HG02973 (cell line): ENCODE data around the gene ATXN1.
A peak's percentile ranks its signal among the peaks of the same experiment; 100 is the strongest.
"Not testable (repeated sequence)": the region's sequence is repeated elsewhere in the genome, so short reads cannot be mapped to it uniquely, and the experiment has no call there.

Experiments
- ATAC-seq: cut with Tn5 transposase; IDR thresholded peaks from one replicate; pipeline ENCODE4 v1.9.1; 2021; ENCODE audit warnings: moderate library complexity; ENCODE audit not compliant: unreplicated experiment

Gene ATXN1

DNA sequence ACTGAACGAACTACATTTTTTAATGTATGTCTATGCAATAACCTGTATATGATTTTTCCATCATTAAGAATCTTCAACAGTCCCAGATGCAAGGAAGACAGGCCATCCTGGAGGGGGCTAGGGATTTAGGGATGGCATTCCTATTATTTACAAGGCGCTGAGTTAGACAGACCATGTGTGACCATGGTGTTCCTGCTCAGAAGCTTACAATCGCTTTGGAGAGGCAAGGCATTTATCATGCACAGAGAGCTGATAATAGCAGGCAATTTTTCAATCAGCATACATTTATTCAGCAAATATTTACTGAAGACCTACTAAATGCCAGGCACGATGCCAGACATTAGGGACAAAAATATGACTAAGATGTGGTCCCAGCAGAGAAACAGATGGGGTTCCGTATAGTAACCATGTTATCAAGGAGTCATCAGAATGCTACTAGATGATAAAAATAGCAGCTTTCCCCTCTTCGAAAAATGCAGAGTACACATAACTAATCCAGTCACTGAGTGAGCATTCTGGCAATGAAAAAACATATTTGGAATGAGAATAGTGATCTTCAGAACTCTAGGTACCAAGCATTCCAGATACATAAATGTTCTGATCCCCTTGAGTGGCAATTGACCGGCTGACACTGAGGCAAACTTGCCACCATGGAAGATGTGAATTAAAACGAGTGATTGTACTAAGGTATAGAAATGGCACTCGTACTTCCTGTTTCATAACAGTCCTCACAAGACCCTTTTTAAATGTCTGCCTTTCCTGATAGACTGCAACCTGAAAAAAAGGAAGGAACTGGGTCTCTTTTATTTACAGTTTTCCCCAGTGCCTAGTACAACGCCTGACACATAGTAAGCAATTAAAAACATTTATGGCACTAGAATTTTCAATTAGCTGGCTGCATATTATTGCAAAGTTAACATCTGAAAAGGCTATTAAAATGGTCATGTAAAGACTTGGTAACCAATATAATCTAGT, 135.7 kb downstream of the ATXN1 start:
- ATAC-seq = no peak

DNA sequence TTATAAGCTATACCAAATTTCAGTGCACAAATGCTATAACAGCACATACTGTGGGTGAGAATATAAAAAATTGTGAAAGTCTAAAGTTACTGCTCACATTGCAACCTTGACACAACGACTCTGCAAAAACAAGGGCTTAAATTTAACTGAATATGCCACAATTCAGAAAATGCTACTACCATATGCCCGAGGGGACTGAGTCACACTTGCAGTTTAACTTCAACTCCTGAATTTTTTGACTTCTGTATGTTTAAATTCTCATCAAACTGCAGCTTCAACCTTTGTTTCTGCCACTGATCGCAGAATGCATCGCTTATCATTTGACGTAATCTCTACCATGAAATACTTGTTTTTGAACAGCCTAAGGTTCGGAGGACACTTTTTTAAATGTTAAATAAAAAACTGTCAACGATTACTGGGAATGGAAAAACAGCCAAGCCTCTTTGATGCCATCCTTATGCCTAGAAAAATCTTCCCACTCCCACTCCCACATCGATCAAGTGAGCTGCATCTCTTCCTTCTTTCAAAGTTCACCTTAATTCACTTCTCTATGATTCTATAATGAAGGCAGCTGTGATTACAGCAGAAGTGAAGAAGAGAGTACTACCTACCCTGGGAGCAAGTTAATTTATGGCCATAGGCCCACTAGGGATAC, 136.5 kb downstream of the ATXN1 start:
- ATAC-seq = no peak

DNA sequence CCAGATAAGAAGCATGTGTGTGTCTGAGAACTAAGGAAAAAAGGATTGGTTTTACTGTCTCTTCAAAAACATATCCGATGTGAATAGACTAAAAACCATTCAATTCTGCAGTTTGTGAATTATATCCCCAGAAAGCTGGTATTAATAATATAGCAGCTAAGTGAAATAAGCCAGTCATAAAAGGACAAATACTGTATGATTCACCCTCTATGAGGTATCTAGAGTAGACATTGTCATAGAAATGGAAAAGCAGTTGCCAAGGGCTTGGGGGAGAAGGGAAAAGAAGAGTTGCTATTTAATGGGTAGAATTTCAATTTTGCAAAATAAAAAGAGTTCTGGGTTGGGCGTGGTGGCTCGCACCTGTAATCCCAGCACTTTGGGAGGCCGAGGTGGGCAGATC, 137.5 kb downstream of the ATXN1 start:
- no peak for ATAC-seq

DNA sequence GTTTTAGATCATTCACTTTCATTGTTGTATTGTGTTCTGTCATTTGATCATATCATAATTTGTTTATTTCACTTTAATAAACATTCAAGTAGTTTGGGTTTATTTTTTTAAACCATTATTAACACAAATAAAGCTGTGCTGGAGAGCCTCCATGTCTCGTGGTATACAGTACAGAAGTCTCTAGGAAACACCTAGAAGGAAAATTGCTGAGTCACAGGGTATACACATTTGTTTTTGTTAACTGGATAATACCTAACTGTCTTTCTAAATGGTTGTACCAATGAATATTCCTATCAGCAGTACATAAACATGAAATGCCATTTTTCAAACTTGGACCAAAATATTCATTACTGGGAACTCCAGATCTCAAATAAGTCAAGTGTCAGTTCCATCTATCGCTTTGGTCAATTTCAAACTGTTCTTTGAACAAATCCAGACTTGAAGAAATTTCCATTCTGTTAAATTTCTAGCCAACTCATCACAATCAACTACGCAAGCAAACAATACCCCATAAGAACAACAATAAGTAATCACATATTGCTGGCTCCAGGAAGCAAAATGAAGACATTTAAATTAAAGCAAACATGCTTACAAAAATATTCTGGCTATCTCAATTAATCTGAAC, 138.1 kb downstream of the ATXN1 start:
- no peak for ATAC-seq

DNA sequence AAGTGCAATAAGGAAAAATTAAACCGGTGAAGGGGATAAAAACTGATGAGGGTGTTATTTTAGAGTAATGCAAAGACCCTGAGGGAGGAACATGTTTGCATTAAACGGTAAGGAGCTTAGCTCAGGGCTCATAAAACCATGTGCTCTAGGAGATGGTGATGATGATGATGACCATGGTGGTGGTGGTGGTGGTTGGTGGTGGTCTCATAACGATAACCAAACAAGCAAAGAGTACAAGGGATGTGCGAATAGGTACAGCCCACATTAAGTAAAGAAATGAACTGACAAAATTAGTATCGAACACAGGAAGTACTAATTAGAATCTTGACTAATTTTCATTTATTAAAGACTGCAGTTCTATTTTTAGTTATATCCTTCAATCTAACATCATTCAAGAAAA, 139.1 kb downstream of the ATXN1 start:
- no peak for ATAC-seq

DNA sequence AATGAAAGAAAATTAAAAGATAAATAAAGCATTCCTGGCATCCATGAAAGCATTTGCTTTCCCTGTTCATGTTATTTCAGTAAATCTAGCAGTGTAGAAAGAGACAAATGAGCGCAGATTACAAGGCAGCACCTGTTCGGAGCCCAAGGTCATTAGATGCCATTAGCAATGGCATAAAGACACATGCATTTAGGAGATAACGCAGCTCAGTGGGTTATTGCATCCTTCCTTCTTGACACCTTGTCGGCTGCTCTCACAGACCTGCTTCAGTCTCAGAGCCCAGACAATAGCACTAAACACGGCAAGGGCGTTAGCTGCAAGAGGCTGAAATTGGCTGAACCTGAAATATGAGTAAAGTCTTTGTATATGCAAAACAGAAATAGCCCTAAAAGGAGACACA, 140.3 kb downstream of the ATXN1 start:
- ATAC-seq = no peak

DNA sequence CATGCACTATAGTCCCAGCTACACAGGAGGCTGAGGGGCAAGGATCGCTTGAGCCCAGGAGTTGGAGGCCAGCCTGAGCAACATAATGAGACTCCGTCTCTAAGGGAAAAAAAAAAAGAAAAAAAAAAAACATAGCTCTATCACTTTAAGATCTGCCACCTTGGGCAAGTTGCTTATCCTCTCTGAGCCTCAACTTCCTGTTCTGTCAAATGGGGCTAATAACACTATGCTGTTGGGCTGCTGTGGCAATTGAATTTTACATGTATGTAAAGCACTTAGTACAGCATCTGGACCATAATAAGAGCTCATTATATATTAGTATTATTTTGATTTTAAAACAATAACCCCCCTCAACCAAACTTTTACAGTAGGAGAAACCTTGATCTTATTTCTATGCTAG, 141.5 kb downstream of the ATXN1 start:
- ATAC-seq = no peak

DNA sequence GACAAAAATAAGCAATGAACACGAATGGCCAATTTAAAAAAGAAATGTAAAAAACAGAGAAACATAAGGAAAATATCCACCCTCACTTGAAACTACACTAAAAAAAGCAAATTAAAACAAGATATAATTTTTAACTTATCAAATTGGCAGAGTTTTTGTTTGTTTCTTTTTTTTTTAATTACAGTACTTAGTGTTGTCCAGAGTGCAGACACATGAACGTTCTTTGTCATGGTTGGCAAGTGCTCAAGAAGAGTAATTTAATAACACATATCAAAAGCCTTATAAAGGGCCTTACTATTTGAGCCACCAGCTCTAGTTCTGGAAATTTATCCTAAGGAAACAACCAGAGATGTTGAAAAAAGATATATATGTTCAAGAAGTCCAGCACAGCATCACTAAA, 142.3 kb downstream of the ATXN1 start:
- ATAC-seq = no peak

DNA sequence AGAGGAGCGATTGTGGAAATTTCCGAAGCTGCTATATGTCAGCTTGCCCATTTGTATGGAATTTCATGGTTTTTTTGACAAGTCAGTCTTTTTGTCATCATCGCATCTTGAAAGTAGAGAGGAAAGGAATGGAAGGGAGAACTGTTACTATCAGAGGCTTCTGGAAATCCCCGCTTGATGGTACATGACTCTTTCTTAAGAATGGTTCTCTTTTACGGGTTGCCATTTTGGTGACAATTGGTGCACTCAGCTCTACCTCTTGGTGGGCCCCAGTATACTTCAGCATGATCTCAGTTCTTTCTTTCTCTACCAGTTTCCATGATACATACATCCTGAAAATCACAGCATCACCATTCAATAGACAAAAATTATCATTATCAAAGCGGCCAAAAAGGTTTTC, 146.0 kb downstream of the ATXN1 start:
- not testable (repeated sequence) for ATAC-seq

DNA sequence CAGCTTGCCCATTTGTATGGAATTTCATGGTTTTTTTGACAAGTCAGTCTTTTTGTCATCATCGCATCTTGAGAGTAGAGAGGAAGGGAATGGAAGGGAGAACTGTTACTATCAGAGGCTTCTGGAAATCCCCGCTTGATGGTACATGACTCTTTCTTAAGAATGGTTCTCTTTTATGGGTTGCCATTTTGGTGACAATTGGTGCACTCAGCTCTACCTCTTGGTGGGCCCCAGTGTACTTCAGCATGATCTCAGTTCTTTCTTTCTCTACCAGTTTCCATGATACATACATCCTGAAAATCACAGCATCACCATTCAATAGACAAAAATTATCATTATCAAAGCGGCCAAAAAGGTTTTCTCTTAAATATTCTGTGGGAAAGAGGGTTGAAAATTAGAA, 147.1 kb downstream of the ATXN1 start:
- ATAC-seq = not testable (repeated sequence)

DNA sequence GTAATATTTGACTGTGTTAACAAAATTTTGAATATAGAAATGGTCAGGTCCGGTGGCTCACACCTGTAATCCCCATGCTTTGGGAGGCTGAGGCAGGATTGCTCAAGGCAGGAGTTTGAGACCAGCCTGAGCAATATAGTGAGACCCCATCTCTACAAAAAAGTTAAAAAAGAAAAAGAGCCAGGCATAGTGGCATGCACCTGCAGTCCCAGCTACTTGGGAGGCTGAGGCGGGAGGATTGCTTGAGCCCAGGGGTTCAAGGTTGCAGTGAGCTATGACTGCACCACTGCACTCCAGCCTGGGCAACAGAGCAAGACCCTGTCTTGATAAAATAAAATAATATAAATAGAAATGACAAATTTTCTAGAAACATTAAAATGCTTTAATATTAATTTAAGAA, 147.8 kb downstream of the ATXN1 start:
- ATAC-seq = not testable (repeated sequence)

DNA sequence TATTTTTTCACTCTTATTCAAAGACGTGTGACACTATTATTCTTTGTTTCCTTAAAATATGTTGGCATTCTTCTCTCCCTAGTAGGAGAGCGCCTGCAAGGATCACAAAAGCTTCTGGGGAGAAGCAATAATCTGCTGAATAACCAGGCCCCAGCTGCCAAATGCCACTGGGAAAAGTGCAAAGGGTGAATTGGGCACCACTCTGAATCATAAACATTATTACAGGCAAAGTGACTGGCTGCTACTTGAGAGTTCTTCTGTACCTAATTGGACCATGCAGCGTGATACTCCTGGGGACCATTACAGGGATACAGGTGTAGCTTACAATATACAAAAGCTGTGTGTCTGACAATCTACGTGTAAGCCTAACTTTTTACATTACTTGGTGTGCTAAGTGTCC, 152.8 kb downstream of the ATXN1 start:
- no peak for ATAC-seq

DNA sequence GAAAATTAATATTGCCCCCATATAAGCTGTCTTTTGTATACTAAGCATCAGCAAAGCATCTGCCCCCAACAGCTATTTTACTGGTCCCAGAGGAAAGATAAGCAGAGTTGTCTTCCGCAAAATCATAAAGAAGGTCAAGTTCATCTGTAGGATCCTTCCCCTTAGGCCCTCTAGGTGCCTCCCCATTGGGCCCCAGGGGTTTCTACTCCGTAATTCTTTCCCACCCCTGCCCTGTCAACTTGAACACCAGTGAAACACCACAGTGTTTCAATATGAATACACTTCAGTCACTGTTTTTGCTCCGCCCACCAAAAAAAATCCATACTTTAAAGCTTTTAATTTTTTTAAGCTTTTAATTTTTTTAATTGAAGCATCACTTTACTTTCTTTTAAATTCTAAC, 159.2 kb downstream of the ATXN1 start:
- ATAC-seq = peak; percentile 98

DNA sequence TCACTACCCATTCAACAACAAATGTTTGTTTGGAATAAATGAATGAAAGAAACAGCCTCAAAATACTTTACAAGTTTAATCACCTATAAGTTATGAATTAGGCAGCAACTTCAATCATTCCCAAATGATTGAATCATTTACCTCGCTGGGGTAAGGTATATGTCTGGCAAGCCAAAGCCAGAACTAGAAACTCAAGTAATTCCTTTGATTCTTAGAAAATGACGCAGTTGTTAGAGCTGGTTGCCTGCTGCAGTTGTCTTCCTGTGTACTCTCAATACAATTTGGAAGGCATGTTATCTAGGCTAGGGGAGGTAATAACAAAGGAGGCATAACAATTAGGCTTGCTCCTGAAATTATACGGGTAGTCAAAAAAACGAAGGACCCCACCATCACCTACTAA, 160.6 kb downstream of the ATXN1 start:
- no peak for ATAC-seq

DNA sequence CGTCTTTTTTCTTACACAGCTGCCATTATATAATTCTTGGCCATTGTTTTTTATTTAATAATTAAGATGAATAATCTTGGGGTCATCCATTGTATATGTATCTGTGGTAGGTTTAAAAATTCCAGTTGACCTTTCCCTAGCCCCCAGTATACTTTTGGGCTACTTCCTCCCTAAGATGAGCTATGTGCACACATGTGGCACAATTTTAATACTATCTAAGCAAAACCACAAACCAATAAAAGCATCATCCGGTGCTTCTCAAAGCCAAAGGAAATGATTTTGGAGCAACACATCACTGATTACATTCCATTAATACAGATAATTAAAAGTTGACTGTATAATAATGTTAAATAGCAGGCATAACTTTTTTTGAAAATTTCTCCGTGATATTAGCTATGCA, 161.2 kb downstream of the ATXN1 start:
- no peak for ATAC-seq

DNA sequence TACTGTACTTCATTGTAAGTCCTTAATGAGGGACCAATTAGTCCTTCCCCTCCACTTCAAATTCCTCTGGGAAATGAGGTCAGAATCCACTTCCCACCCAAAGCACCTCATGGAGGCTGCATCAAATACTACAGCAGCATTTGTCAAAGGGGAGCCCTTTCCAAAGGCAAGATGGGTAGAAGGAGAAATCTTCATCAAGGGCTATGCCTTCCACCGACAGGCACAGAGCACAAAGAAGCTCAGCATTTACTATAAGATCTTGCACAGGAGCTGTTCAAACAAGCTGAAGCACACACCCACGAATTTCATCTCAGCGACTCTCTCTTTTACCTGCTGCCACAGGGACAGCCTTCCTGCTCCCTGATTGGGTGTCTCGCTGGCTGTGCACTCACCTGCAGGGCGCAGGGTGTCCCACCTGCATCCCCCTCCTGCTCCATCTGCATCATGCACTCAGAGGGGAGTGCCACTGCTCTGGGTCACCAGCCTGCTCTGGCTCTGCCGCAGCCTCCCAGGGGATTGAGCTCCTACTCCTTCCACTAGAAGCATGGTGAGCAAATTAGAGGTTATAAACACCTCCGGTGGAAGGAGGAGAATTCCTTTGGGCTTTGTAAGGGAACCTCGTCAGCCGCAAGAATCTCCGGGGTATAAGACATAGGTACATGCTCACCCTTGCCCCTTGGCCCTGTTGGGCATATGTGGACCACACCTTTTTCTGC, 164.5 kb downstream of the ATXN1 start:
- no peak for ATAC-seq

DNA sequence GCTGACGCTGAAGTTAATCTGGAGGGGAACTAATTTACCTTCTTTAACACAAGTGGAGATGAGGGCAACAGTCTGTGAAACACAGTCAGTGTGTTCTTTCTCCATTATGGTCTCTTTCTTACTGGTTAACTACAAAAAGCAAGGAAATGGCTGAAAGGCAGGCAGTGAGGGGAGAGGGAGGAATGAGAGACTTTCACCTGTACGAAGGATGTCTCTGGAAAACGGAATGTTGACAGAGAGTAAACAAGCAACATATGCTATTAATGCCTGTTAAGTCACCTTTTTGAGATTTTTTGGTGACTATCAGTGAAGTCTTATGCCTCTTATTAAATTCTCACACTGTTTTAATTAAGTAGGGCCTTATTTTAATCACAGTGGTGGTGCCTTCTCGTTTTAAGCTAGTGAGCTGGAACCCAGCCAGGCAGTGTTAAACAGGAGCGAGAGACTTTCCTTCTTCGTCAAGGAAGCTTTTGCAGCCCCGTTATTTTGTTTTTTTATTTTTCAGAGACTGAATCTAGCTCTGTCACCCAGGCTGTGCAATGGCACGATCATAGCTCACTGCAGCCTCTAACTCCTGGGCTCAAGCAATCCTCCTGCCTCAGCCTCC, 165.6 kb downstream of the ATXN1 start:
- ATAC-seq = no peak

DNA sequence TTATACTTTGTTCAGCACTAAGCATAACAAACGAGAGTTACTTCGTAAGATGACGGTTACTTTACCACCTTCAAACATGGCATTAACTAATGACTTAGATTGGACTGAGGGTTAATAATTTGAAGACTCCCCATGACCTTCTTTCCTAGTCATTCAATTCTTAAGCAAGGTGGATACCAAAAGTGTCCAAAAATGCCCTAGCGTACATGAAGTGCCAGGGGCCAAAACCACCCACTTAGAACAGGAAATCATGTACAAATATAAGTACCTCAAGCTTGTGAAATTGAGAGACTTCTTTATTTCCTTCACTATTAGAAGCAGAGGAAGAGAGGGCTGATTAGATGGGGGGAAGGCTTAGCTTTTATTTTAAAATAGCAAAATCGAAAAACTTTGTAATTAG, 166.4 kb downstream of the ATXN1 start:
- ATAC-seq = no peak

DNA sequence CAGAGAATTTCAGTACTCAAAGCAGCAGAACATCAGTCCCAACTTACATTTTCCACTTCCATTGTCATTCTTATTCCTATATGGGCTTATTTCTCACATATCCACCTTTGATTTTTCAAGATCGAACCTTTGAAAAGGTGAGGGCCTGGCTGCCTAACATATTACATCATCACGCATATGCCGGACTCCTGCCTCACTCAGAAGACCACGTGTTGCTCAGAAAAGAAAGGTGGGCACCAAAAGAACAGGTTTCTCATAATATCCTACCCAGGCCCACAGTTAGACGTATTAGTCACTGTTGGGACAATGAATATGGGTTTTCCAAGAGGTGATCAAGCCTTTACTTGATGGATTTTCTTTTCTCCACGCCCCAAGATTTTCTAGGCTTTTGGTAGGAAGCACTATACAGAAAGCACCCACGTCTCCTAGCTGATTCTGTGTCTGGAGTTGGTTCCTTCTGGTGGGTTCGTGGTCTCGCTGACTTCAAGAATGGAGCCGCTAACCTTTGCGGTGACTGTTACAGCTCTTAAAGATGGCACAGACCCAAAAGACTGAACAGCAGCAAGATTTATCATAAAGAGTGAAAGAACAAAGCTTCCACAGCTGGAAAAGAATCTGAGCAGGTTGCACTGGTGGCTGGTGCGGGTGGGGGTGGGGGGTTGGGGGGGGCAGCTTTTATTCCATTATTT, 168.9 kb downstream of the ATXN1 start:
- ATAC-seq = no peak
